HG02610 (cell line): ENCODE measurements around the gene IL6R.
"Not testable (repeated sequence)": the region's sequence is repeated elsewhere in the genome, so short reads cannot be mapped to it uniquely, and the experiment has no call there.

Source experiments
- ATAC-seq: cut with Tn5 transposase; IDR thresholded peaks from one replicate; pipeline ENCODE4 v1.9.1; 2021; ENCODE audit warnings: mild to moderate bottlenecking, moderate library complexity; ENCODE audit not compliant: unreplicated experiment

IL6R gene

DNA sequence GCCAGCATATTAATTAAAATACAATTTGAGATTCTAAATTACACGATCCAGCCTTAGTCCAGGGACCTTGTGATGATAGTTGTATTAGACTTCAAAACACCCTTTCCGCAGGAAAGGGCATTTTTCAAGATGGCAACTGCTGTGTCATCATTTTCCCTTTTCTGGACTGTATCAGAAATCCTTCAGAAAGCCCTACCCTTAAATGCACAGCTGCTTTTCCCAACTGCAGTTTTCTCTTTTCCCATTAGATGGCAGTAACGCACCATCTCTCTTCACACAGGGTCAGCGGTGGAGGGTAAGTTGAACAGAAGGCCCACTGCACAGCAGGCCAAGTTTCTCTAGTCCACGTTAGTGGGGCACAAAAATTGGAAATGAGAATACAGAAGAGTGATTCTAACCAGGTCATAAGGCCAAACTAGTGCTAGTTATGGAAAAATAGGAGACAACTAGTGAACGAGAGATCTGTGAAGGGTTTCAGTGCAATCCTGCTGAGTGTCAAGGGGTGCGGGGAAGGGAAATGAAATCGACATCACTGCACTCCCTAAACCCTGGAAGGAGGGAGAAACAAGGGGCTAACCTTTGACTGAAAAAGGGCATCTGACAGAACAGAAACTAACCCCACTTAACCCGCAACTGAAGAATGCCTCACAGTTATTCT lies 74.8 kb downstream of the IL6R start:
- no peak for ATAC-seq

DNA sequence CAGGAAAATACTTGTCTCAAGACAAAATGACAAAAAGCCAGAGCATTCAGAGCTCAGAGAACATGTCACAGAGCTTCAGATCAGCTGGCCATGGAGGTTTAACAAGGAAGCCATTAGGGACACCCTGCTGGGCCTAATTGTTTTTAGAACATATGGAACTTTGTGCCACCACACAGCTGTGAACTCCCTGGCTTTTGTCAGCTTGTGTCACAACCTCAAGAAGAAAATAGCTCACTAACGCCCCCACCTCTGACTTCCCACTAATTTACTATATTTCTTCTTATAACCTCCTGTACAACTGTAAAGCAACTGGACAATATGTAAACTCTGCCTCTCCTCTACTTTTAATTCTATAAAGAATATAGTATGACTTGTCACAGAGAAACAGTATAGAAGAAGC lies 75.9 kb downstream of the IL6R start:
- no peak for ATAC-seq

DNA sequence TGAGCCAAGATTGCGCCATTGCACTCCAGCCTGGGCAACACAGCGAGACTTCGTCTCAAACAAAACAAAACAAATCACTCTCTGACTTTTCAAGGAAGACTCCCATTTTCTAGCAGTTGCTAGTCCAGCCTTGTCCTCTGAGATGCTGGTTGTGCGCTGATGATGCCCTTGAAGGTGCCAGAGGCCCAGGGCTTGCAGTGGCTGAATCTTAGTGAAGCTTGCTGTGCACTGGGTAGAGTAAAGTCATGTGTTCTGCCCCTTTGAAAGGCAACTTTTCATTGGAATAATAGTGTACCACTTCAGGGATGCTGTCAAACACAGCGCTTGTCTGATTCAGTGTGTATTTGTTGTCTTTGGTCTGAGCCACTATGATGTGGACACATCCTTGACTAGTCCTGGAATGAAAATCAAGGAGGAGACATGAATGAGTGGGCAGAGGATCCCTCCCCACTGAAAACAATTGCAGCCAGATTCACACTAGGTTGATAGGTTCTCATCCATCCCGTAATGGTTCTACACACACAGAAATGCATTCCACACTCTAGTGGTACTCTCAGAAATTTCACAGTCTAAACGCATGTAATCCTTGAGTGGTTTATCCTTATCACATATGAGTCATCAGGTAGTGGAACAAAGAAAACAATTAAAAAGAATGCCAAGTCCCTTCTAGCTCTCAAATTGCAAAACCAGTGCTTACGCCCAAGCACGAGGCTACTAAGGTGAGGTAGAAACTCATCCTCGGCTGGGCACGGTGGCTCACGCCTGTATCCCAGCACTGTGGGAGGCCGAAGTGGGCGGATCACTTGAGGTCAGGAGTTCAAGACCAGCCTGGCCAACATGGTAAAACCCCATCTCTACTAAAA lies 79.0 kb downstream of the IL6R start:
- no peak for ATAC-seq

DNA sequence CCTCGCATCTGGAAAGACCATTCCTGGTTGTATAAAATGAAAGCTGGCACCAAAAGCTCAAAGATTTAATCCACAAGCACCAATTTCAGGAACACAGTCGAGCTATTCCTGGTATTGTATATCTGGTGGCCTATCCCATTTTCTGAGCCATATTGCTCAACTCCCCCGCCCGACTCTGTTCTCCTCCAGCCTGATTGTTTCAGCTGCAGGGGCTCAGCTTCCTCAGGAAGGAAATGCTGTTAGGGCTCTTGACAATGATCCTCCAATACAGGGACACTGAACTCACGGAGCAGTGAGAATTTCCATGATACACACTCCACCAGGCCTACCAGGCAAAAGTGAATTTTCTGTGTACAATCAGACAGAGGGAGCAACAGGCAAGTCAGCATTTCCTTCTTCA lies 80.0 kb downstream of the IL6R start:
- ATAC-seq, result no peak

DNA sequence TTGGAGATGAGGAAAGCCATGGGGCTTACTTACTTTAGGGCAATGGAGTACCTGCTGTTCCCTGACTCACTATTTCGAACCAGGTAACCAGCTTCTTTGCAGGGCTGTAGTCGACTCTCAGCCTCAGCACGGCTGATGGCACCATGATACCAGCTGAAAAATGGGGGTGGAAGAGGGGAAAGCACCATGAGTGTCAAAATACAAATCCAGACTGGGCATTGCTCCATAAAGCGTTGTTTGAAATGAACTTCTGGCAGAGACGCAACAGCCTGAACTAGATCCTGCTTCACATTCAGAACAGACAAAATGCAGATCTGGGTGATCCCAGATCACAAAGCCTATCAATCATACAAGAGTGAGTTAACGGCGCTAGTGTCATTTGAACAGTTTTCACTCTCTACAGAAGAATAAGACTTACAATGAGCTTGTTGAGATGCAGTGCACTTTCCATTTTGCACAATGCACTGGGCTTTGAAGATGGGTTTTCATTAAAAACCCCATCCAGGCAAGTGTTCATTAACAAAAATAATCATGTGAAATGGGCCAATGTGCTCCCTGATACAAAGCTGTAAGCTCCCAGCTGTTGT lies 80.9 kb downstream of the IL6R start:
- no peak for ATAC-seq

DNA sequence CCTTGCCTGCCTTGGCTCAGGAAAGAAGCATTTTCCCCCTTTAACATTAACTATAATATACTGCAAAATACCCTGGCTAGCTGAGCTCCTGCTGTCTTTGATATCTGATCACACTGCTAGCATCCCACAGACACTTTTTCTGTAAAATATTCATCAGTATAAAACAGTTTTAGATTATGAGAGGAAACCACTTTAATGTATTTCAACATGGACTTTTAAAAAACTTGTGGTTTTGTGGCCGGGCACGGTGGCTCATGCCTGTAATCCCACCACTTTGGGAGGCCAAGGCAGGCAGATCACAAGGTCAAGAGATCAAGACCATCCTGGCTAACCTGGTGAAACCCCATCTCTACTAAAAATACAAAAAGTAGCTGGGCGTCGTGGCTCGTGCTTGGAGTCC lies 81.6 kb downstream of the IL6R start:
- ATAC-seq, result not testable (repeated sequence)

DNA sequence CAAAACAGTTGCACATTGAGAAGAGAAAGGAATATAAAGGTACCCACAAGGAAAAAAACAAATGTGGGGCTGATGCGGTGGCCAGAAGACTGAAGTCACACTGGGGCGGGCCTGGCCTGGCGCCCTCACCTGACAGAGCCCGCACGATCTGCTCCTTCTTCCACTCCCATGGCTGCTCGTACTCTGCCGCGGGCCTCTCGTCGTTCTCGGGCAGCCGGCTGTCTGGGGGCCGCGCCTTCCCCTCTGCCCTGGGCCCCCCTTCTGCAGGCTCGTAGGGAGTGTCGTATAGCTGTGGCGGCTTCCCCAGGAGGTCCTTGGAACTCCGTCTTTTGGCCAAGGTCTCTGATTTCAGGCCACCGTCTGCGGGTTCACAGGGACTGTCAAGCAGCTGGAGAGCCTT lies 83.8 kb downstream of the IL6R start:
- ATAC-seq, result no peak

DNA sequence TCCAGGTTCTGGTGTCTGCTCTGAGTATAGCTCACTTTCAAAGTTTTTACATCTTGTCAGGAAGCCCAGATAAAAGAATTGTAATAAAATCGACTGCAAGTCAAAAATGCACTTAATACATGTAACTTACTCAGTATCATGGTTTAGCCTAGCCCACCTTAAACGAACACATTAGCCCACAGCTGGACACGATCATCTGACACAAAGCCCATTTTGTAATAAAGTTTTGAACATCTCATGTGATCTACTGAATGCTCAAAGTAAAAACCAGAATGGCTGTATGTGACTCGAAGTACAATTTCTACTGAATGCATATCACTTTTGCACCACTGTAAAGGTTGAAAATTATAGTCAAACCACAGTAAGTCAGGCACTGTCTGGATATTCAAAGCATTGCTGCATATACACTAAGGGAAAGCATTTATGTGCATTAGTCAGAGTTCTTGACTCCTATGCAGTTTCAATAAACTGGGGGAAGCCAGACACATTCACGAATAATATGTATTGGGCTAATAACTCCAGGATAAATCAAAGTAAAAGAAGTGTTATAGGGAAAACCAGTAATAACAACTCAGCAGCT lies 84.6 kb downstream of the IL6R start:
- ATAC-seq, result no peak

DNA sequence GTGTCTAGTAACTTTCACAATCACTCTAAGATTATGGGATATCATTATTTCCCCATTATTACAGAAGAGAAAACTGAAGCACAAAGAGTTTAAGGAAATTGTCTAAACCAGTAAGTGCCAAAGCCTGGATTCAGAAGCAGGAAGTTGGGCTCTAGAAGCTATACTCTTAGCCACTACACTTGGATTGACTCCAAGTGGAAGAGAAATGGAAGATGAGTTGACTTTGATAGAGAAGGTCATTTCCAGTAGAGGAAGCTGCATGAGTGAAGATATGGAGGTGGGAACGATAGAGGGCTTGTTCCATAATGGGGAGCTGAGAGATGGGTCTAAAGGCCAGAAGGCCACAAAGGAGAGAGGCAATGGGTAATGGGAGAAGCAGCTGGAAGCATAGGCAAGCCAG lies 85.2 kb downstream of the IL6R start:
- ATAC-seq, result no peak

DNA sequence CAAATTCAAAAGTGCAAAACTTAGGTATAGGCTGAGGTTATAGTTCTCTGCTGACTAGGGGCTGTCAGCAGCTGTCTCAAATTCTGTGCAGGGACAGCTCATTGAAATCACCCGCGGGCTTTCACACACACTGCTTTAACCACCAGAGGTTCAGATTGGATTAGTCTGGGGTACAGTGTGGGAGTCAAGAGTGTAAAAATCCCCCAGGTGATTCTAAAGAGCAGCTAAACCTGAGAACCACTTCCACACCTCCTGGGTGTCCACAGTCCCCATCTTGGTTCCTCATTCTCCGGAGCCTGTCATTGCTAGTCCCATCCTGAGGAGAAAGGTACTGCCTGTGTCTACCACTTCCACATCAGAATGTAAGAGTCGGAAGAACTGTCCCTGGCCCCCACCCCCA lies 87.0 kb downstream of the IL6R start:
- ATAC-seq, result peak; percentile 60

DNA sequence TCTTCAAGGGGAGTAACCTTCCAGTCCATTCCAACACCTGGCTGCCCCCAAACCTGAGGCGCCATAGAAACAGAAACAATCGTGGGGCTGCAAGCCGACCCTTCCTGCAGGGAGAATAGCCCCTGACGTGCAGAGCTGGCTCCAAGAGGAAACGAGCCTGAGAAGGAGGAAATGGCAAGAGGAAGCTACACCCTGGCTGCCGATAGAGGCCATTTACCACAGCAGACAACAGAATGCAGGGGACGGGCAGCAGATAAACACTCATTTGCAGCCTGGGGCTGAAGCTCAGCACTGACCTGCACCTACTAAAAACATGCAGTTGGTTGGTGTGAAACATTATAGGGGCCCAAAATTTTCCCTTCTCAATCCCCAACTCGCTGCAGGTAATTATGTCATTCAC lies 88.1 kb downstream of the IL6R start:
- ATAC-seq, result no peak

DNA sequence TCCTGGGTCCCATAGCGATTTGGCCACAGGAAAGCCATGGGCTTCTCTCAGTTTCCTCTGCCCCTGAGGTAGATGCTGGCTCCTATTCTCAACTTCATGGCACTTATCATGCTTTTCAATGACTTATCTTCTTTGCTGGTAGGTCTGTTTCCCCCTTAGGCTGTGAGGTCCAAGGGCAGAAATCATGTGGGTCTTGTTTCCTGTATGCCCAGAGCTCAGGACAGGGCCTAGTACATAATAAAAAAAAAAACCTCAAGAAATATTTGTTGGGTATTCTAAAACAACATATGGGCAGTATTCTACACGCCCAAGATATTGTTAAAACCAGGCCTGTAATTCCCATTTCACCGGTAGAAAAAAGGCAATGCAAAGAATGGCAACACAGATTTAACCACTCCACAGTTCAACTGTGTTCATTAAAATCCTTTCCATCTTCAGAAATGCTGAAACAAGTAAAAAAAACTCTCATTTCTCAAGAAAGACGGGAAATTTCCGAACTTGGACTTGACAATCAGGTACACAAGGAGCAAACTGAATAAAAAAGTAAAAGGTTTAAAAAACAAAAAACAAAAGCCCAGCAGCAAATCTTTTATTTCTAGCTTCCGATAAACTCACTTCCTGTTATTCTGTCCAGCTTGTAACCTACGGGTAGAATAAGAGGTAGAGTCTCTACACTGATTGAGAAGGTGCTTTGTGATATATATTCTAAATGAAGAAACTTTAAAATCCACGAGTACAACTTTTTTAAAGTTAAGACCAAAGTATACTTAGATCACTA lies 90.5 kb downstream of the IL6R start:
- no peak for ATAC-seq

DNA sequence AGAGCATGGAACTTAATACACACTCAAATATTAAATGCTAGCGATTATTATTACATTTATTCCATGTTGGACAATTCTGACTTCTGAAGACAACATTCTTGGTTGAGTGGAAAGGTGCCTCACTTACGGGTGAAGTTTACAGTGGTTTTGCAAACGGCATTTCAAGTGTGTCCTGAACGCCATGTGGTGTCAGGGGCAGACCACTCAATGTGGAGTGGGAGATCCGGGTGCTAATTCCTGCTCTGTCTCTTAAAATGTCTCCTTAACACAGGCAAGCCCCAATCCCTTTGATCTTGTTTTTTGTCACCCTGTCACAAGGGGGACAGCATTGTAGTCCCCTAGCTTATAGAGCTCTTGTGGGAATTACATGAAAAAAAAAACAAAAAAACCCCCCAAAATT lies 91.2 kb downstream of the IL6R start:
- ATAC-seq, result no peak

DNA sequence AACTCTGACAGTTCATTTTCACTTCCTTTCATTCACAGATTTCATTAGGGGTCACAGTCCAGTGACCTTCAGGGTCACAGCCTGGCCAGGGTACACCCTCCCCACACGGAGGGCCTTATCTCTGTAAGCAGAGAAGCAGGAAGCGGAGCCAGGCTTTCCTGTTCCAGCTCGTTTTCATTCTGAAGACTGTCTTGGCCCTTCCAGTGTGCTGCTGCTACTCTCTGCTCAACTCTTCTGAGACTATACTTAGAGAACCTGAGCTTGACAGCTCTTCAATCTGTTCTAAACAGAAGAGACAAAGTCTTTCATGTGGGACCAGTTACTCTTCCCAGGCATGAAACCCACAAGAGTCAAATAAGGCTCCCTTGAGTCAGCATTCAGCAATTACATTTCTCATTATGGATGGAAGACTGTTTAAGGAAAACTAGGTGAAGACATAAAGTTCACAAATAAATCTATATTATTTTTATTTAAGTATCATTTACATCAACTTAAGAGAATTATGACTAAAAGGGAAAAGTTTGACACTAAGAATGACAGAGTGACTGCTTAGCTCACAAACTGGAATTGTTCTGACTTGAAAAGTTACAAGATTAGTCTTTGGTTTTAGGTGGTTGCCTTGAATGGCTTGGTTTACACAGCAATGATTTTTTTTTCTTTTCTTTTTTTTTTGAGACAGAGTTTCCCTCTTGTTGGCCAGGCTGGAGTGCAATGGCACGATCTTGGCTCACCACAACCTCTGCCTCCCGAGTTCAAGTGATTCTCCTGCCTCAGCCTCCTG lies 92.1 kb downstream of the IL6R start:
- ATAC-seq, result peak; percentile 42

DNA sequence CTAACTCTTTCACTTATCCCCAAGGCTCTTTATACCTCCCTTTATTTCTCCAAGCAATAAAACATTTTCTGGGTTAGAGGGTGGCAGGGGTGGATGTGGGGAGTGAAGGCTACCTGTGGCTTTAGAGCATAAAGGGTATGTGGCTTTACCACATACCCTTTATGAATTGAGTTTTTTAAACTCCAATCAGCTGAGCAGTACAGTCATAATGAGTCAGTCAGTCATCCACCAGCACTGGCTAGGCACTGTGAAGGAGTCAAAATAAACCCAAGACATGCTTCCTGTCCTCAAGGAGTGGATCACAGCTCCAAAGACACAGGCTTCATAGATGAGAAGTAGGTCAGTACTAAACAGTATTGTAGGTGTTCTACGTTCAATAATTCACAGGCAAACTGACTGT lies 94.3 kb downstream of the IL6R start:
- ATAC-seq, result no peak

DNA sequence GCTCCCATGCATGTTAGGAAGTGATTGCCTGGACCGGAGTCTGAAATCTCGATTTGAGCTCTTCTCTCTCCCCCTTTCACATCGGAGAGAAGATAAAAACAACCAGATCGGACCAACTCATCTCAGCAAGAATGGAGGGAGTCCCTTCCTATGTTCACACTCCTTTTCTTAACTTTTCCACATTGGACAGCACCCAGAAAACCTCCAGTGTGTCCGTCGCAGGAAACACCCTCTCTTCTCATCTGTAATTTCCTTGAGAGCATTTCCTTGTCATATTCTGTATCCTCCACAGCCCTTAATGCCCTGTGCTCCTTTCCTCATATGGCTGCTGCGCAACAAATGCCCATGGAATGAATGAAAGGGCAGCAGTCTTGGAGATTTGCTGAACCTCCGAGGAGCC lies 95.4 kb downstream of the IL6R start:
- ATAC-seq, result no peak

DNA sequence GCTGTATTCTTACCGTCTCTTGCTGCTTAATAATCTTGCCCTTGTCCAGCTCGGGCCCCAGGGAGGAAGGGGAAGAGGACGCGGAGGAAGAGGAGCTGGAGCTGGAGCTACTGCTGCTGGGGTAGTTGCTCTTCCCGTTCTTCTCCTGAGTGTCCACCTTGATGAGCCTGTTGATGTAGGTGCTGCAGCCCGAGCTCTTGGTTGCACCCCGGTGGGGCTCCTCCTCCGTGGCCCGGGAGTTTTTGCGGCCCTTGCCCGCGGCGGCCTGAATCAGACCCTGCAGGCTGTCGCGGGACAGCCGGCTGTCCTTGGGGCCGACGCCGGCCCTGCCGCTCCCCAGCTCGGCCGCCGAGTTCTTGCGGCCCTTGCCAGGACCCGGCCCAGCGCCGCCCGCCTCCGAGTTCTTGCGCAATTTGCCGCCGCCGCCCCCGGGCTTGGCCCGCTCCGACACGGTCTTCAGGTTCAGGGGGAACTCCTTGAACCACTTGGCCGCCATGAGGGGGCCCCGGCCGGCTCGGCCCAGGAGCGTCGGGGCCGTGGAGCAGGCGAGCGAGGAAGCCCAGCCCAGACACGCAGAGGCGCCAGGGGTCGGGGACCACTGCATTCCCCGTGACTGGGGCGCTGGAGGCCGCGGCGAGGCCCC lies 96.4 kb downstream of the IL6R start:
- no peak for ATAC-seq

DNA sequence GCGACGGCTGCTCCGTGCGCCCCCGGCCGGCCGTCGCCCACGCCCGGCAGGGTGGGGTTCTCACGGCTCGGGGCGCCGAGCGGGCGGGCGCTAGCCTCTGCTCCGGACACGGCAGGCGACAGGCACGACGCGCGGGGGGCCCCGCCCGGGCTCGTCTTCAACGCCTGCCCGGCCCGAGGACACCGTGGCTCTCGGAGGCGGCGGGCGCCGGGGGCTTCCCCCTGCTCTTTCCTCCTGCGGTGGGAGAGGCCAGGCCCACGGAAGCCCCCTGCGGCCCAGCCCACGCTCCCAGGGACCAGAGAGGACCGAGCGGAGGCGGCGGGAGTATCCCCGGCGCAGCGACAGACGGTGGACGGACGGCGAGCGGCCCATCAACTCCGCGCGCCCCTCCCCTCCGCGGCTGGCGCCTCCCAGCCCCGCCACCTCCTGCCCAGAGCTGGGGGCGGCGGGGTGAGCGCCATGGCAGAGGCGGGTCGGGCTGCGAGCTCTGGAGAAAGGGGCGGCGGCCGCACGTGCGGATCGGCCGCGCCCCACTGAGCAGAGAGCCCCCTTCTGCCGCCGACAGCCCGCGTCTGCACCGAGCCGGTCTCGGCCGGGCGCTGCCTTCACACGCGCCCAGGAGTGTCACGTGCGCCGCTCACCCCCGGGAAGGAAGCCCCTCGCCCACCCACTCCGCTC lies 97.1 kb downstream of the IL6R start, which contains the start of the genes SHE and TDRD10:
SHE (minus strand) TSS at position 347 of the 678 bp plus-strand sequence. CDS start 386 bp downstream, outside the sequence.
TDRD10 (plus strand) TSS at position 154 of the 678 bp plus-strand sequence. CDS start 4,685 bp downstream, outside the sequence.
- no peak for ATAC-seq

DNA sequence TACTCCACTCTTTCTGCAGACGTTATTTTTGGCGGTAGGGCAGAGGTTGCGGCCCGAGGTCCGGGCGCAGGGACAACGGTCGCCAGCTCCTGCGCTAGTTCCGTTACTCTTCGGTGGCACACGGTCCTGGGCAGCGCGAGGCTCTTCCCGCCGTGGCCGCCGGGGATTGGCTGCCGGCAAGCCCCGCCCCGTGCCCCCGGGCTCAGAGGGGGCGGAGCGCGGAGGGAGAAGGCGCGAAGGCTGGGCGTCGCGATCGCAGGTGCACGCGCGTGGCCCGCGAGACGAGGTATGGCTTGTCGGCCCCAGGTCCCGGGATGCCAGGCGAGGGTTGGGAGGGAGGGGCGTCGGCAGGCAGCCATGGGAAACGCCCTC lies 97.6 kb downstream of the IL6R start:
- ATAC-seq, result no peak
